ENCODE measurements around the gene CCDC88B.

The CCDC88B gene

DNA sequence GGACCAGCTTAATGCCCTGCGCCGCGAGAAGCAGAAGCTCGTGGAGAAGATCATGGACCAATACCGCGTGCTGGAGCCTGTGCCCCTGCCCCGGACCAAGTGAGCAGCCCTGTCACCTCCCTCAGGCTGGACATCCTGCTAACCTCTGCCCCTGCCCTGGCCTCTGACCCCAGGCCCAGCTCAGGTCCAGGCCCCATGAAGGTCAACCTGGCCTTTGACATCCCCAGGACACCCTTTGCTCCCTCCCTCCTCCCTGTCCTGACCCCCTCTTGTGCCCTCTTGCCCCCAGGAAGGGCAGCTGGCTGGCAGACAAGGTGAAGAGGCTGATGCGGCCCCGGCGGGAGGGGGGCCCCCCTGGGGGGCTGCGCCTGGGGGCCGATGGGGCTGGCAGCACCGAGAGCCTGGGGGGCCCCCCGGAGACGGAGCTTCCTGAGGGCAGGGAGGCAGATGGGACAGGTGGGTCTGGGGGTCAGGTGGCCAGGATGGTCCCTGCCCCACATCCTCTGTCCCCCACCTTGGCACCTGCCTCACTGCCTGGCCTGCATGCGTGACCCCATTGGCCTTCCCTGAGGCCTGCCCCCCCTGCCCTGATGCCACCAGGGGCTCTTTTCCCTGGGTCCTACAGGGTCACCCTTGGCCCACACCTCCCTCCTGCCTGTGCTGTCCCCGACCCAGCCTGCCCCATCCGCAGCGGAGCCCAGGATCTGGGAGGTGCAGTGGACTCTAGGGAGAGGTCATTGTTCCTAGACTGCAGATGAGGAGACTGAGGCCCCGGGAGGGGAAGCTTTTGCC is 13.9 kb downstream of the CCDC88B start:
- TF ChIP-seq, protein P1, sequence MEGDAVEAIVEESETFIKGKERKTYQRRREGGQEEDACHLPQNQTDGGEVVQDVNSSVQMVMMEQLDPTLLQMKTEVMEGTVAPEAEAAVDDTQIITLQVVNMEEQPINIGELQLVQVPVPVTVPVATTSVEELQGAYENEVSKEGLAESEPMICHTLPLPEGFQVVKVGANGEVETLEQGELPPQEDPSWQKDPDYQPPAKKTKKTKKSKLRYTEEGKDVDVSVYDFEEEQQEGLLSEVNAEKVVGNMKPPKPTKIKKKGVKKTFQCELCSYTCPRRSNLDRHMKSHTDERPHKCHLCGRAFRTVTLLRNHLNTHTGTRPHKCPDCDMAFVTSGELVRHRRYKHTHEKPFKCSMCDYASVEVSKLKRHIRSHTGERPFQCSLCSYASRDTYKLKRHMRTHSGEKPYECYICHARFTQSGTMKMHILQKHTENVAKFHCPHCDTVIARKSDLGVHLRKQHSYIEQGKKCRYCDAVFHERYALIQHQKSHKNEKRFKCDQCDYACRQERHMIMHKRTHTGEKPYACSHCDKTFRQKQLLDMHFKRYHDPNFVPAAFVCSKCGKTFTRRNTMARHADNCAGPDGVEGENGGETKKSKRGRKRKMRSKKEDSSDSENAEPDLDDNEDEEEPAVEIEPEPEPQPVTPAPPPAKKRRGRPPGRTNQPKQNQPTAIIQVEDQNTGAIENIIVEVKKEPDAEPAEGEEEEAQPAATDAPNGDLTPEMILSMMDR (IDR thresholded peaks at IDR 0.05; ENCODE audit: insufficient read depth, low read depth, low read length, missing control alignments) = no peak
- DNase-seq (ENCODE audit: low read depth) = no peak
- no peak overlapping the region for H3K4me3 ChIP-seq (ENCODE audit: low read depth, low read length)

DNA sequence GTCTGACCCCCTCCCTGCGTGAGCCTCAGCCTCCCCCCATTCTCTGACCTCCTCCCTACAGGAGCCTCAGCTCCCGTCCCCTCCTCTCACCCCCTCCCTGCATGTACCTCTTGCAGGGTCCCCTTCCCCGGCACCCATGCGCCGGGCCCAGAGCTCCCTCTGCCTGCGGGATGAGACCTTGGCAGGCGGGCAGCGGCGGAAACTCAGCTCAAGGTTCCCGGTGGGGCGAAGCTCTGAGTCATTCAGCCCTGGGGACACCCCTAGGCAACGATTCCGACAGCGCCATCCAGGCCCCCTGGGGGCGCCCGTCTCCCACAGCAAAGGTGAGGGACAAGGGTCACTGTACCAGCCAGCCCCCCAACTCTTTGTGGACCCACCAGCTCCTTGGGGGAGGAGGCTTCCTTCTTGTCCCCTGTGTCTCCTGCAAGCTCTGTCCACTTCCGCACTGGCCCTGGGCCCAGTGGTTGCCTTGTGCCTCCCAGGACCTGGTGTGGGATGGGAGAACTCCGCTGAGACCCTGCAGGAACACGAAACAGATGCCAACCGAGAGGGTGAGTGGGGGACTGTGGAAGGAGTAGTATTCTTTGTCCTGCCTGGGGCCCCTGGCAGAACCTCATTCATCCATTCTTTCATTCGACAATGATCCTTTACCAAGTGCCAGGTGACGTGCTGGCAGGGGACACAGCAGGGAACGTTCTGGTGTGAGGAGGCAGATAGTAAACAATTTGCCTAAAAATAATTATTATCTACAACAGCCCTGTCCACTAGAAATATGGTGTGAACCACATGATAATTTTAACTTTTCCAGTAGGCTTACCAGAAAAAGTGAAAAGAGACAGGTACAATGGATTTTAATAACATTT is 15.3 kb downstream of the CCDC88B start:
- no peak overlapping the region for H3K4me3 ChIP-seq (ENCODE audit: low read depth, low read length)
- TF ChIP-seq, protein P1 (IDR thresholded peaks at IDR 0.05; ENCODE audit: insufficient read depth, low read depth, low read length, missing control alignments) = peak; percentile 21
- DNase-seq (ENCODE audit: low read depth) = peak; percentile 54

DNA sequence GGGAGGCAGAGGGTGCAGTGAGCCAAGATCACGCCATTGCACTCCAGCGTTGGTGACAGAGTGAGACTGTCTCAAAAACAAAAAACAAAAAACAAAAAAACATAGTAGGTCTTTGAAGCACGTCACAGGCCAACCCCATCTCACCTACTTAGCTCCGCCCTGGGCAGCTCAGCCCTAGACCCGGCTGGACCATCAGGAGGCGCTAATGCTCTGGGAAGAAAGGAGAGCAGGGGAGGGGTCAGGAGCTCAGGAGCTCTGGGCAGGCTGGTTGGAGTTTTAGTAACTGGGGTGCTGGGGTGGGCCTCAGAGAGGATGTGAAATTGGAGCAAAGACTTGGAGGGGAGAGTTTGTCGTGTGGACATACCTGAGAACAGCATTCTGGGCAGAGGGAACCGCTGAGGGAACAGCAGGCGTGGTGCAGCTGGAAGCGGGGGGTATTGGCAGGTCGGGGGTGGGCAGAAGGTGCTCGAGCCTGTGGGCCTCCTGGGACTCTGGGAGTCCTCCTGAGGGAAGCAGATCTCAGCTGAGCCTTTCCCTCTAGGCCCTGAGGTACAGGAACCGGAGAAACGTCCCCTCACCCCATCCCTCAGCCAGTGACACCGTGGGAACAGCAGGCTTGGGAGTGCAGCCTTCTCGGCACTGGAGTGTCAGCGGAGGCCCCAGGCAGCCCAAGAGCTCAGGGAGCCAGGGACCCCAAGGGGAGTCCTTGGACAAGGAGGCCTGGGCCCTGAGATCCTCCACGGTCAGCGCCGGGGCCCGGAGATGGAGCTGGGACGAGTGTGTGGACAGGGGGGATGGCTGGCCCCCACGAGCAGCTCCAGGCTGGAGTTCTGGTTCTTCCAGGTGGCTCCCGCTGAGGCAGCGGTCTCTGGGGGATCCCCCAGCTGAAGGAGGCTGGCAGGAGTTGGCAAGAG is 16.8 kb downstream of the CCDC88B start:
- peak; percentile 52 for DNase-seq (ENCODE audit: low read depth)
- H3K4me3 ChIP-seq (ENCODE audit: low read depth, low read length) = no peak overlapping the region
- TF ChIP-seq, protein P1 (IDR thresholded peaks at IDR 0.05; ENCODE audit: insufficient read depth, low read depth, low read length, missing control alignments) = peak; percentile 32

DNA sequence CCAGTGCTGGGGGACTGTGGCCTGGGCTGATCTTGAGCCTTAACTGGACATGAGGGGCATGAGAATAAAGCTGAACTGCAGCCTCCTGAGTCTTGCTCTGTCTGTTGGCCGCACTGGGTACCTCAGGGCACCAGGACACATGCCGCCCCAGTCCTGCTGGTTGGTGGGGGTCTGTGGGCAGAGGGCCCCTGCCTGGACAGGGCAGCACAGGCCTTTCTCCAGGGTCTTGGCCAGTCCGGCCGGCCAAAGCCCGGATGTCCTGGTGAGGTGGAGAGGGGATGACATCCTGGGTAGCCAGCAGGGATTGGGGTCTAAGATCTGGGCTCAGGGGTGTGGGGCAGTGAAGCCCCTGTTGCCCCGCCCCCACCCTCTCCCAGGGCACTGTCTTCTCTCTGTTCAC is 17.4 kb downstream of the CCDC88B start:
- DNase-seq (ENCODE audit: low read depth) = no peak
- H3K4me3 ChIP-seq (ENCODE audit: low read depth, low read length) = no peak overlapping the region
- TF ChIP-seq, protein P1 (IDR thresholded peaks at IDR 0.05; ENCODE audit: insufficient read depth, low read depth, low read length, missing control alignments) = no peak

GRCh38 chr11:64357904-64358535 is 18.0 kb downstream of the CCDC88B start:
- no peak for DNase-seq (ENCODE audit: low read depth)
- no peak overlapping the region; the same call in 1 of the 2 replicates for H3K4me3 ChIP-seq (ENCODE audit: low read depth, low read length)
- TF ChIP-seq, protein P1 (IDR thresholded peaks at IDR 0.05; ENCODE audit: insufficient read depth, low read depth, low read length, missing control alignments) = no peak

DNA sequence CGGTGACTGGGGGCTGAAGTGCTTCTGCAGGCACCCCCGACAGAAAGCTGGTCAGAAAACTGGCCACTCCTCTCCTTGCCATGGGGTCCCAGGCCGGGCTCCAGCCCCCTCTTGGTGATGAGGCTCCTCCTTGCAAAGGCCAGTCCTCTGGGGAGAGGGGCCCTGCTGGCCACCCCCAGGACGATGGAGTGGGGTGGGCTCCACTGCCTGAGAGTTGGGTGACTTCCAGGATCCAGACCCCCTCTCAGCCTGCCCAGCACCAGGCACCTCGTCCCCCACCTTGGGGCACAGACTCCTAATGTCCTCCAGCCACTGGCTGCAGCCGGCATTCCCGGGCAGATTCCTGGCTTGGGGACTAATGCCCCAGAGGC is 18.5 kb downstream of the CCDC88B start:
- peak overlapping the region; percentile 59 for H3K4me3 ChIP-seq (ENCODE audit: low read depth, low read length)
- TF ChIP-seq, protein P1 (IDR thresholded peaks at IDR 0.05; ENCODE audit: insufficient read depth, low read depth, low read length, missing control alignments) = no peak
- no peak for DNase-seq (ENCODE audit: low read depth)
